T-helper 1 cell treated with Interleukin-12 subunit alpha and Interleukin-12 subunit beta and Interleukin-4 antibody, amounts not matched to agents 30 ng/mL and 1 ng/mL, for 36 hours (primary cell): ENCODE data around the gene MPP2. TPM values are rescaled to one million over a fixed set of nuclear protein-coding genes. Genes with fewer than 3 reads are reported as not detected.
"Not testable (repeated sequence)": the region's sequence is repeated elsewhere in the genome, so short reads cannot be mapped to it uniquely, and the experiment has no call there.

Experiments
- intact Hi-C: fragments of 100-400 bp; cut with micrococcal nuclease; formaldehyde crosslinking; loops from one replicate; pipeline ENCODE4 v1.15.1; 2024
- total RNA-seq: library from RNA; stranded (reverse); gene quantifications from 2 replicates; pipeline ENCODE4 v1.2.3, GENCODE V29; 2022

The MPP2 gene
- total RNA-seq, 1 donor from 2014 or later = 0.86 TPM

DNA sequence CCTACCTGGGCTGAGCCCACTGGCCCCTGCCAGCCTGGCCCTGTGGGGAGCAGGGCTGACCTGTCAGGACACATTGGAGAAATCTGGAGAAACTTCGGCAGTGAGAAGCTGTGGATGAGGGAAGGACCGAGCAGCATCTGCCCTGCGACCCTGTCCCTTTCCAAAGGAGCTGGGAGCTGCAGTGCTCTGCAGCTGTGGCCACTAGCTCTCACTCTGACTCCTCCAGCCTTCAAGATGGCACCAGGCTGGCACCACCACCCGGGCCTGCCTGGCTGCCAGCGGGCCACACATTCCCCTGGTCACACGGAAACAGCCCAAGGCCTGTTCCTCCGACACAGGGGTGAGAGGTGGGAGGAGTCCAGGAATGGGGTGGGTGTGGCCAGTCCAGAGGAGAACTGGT lies 30.3 kb downstream of the MPP2 start:
- intact Hi-C loops = no loop called here

GRCh38 chr17:43875476-43876147 lies 31.7 kb downstream of the MPP2 start:
- intact Hi-C loops = no loop called here

GRCh38 chr17:43874293-43874692 lies 33.0 kb downstream of the MPP2 start:
- intact Hi-C loops = no loop called here

DNA sequence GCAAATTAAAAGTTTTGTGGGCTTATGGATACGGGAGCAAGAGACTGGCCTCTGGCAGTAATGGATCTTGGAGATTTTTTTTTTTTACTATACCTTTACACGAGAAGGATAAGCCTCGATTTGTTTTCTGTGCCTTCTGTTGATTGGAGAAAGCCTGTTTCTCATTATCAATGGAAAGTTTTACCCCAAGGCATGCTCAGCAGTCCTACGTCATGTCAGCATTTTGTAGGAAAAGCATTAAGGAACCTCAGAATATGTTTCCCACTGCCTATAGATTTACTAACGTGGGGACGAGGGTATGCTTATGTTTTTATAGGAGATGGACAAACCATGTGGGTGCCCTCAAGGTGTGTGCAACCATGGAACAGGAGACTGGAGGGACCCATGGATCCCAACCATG lies 33.5 kb downstream of the MPP2 start:
- intact Hi-C loops = no loop called here

DNA sequence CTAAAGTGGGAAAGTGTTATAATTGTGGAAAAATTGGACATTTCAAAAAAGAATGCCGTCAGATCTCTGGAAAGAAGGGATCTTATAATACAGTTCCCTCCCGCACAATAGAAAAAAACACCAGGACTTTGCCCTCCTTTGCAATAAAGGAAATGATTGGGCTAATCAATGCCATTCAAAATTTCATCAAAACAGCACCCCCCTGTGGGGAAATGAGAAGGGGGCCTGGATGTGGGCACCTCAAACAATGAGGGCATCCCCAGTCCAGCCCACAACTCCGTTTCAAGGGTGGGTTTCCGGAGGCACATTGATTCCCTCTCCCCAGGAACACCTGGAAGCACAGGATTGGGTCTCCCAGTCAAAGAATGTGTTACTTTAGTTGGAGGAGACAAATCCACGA lies 34.2 kb downstream of the MPP2 start:
- intact Hi-C loops = no loop called here

GRCh38 chr17:43871946-43872690 lies 35.2 kb downstream of the MPP2 start:
- intact Hi-C loops = no loop called here

DNA sequence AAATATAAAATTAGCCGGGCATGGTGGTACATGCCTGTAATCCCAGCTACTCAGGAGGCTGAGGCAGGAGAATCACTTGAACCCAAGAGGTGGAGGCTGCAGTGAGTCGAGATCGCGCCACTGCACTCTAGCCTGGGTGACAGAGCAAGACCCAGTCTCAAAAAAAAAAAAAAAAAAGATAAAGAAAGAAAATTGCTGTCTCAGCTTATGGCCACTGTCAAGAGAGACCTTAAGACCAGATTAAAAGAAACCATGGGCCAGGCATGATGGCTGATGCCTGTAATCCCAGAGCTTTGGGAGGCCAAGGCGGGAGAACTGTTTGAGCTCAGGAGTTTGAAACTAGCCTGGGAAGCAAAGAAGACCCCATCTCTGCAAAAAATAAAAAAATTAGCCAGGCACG lies 38.3 kb downstream of the MPP2 start:
- intact Hi-C loops = not testable (repeated sequence)

- intact Hi-C loops = no loop called here
Observed at GRCh38 chr17:43868226-43868994, 38.9 kb downstream of the MPP2 start.

DNA sequence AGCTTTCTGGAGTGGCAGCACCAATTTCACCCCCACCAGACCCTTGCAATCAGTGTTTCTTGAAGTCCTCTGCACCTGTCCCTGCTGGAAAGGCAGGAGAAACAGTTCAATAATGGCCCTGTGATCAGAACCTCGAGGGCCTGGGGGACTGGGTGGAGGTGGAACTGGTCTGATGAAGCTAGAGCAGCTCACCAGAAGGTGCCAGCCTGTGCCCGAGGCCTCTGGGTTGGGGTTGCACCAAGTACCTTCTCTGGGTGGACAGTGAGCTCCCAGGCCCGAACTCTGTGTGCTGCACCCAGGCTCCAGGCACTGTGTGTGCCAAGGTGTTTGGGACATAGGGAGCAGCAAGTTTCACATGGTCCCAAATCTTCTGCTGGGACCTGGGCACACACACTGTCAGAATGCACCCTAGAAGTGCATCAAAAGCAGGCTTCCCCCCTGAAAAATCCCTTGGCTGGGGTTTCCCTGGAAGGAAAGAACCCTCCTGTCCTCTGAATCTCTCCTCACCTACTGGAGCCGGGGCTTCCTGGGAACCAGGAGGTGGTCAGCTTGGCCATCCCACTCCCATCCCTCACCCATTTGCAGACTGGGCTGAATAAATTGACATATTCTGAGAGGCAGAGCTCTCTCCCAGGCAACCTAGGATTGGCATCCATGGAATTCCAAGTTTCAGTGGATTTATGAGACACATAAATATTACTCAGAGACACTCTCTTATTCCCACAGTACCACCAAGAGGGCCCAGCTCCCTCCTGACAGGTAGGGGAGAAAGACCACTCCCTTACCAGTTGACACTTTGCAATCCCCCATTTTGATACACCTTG lies 43.0 kb downstream of the MPP2 start:
- intact Hi-C loops = no loop called here

DNA sequence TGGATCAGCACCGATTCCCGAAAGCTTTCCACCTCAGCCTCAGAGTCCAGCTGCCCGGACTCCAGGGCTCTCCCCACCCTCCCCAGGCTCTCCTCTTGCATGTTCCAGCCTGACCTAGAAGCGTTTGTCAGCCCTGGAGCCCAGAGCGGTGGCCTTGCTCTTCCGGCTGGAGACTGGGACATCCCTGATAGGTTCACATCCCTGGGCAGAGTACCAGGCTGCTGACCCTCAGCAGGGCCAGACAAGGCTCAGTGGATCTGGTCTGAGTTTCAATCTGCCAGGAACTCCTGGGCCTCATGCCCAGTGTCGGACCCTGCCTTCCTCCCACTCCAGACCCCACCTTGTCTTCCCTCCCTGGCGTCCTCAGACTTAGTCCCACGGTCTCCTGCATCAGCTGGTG lies 45.4 kb downstream of the MPP2 start:
- intact Hi-C loops = no loop called here

GRCh38 chr17:43860927-43861622 lies 46.3 kb downstream of the MPP2 start:
- intact Hi-C loops = no loop called here

GRCh38 chr17:43860077-43860725 lies 47.1 kb downstream of the MPP2 start:
- intact Hi-C loops = no loop called here

DNA sequence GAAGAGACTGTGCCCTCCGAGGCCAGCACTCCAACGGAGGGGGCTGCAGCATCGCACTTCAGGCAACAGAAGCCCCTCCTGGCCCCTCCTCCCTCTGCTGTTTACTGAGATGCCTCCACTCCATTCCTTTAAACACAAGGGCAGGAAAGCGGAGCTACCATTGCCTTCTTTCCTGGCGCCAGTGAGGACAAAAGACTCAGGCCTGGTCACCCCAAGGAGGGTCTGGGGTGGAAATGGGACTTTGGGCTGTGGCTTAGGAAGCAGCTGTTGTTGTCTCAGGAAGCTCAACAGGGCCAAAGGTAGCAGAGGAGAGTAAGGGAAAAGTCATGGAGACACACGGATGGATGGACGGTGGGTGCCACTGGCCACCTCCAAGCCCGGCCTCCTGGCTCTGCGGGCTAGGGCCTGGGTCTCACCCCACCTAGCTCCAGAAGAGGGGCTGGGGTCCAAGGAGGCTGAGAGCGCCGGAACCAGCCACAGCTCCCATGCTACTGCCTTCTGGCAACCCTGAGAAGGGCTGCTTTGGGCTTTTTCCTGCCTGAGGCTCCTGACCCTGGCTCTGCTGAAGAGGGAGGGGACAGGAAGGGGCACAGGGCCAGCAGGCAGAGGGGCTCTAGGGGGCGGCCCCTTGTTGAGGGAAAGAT lies 49.3 kb downstream of the MPP2 start:
- intact Hi-C loops = no loop called here

GRCh38 chr17:43857141-43857540 lies 50.2 kb downstream of the MPP2 start:
- intact Hi-C loops = no loop called here

DNA sequence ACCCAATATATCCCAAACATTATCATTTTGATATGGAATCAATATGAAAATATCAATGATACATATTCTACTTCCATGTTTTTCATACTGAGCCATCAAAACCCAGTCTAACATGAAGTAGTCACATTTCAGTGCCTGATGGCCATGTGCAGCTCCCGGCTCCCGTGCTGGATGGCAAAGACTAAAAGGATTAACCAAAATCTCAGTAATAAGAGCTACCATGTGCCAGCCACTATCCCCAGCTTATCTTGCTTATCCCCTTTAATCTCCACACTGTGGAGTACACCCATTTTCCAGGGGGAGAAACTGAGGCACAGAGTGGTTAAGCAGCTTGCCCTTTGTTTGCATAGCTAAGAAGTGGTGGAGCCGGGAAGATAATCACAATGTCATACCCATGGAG lies 51.2 kb downstream of the MPP2 start:
- intact Hi-C loops = no loop called here

GRCh38 chr17:43855061-43855460 lies 52.3 kb downstream of the MPP2 start:
- intact Hi-C loops = no loop called here

DNA sequence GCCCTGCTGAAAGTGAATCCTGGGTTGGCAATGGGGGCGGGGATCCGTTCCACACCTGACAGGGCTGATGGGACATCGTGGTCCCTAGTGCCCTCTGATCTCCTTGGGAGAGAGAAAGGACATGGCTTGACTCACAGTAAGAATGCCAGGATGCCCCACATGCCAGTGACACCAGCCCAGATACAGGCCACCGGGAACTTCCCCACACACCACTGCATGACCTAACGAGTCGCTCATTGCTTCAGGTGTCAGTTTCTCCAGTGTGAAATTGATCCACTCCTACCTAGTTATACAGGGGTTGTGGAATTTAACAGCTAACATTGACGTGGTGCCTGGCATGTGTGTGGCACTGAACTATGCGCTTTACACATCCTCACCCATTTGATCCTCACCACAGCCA lies 52.8 kb downstream of the MPP2 start:
- intact Hi-C loops = no loop called here

GRCh38 chr17:43853546-43853945 lies 53.8 kb downstream of the MPP2 start:
- intact Hi-C loops = no loop called here

- intact Hi-C loops = no loop called here
Observed at GRCh38 chr17:43852571-43852970, 54.8 kb downstream of the MPP2 start.

GRCh38 chr17:43849116-43849515 lies 58.2 kb downstream of the MPP2 start:
- intact Hi-C loops = loop anchor here (5.0 to 10.0 kb wide), 2 partner anchors 157 to 274 kb away; no protein-coding TSS in a partner anchor
